Subcutaneous adipose tissue (tissue), 4 donors: ENCODE results near the gene PRSS56. TPM values are rescaled to one million over a fixed set of nuclear protein-coding genes. Genes with fewer than 3 reads are reported as not detected.

Source experiments
- total RNA-seq, 4 donors: library from RNA; depleted of rRNA; stranded (reverse); fragments of >200 nt; gene quantifications; one replicate each; pipeline ENCODE4 v1.1.0, GENCODE V29; 2016
- TF ChIP-seq, protein P1 (sequence below): fragments of 450-650 bp; IDR thresholded peaks from one replicate; pipeline ENCODE4 v1.5.1; 2016; ENCODE audit warnings: low read depth, mild to moderate bottlenecking, control low read depth, antibody characterized with exemption, moderate library complexity

PRSS56 gene
- total RNA-seq, 4 donors from 2014 or later: not detected

DNA sequence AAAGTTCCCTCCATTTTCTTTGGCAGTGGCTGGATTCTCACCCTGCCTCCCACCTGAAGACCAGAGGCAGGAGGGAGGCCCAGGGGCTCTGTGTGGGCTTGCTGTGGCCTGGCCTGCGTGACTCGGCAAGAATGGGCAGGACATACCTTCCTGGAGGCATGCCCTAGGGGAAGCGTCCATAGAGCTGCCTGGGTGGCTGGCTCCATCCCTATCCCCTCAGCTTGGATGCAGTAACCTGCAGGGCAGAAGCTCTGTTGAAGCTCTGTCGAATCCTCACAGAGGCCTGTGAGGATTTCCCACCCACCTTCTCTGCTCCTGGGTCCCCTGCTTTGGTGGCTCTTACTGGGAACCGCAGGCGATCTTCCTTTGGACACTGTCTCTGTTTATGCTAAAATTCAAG, 1.3 kb upstream of the PRSS56 start:
- TF ChIP-seq, protein P1, sequence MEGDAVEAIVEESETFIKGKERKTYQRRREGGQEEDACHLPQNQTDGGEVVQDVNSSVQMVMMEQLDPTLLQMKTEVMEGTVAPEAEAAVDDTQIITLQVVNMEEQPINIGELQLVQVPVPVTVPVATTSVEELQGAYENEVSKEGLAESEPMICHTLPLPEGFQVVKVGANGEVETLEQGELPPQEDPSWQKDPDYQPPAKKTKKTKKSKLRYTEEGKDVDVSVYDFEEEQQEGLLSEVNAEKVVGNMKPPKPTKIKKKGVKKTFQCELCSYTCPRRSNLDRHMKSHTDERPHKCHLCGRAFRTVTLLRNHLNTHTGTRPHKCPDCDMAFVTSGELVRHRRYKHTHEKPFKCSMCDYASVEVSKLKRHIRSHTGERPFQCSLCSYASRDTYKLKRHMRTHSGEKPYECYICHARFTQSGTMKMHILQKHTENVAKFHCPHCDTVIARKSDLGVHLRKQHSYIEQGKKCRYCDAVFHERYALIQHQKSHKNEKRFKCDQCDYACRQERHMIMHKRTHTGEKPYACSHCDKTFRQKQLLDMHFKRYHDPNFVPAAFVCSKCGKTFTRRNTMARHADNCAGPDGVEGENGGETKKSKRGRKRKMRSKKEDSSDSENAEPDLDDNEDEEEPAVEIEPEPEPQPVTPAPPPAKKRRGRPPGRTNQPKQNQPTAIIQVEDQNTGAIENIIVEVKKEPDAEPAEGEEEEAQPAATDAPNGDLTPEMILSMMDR: no peak

DNA sequence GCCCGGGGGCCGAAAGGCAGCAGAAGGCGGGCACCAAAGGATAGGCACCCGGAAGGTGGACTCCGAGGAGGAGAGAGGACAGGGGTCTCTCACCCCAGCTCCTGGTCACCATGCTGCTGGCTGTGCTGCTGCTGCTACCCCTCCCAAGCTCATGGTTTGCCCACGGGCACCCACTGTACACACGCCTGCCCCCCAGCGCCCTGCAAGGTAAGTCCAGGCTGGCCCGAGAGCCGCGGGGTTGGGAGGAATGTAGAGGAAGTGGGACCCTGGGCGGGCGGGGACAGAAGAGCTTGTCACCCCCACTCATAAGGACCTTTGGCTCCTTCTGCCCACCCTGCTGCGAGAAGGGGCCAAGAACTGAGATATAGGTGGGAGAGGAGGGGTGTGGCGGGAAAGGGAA, 301 bp downstream of the PRSS56 start:
- TF ChIP-seq, protein P1: no peak

DNA sequence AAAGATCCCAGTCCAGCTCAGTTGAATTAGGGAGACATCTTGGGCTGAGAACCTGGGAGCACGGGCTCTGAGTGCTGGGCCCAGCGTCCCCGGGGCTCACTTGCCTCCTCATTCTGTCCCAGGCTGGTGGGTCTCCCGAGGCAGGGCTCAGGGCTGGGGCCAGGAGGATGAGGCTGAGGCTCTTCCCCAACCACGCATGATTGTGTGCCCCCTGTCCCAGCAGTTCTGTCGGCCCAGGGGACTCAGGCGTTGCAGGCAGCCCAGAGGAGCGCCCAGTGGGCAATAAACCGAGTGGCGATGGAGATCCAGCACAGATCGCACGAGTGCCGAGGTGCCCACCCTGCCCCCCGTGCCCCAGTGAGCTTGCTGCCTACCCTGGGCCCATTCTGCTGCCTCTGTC, 910 bp downstream of the PRSS56 start:
- TF ChIP-seq, protein P1: no peak

DNA sequence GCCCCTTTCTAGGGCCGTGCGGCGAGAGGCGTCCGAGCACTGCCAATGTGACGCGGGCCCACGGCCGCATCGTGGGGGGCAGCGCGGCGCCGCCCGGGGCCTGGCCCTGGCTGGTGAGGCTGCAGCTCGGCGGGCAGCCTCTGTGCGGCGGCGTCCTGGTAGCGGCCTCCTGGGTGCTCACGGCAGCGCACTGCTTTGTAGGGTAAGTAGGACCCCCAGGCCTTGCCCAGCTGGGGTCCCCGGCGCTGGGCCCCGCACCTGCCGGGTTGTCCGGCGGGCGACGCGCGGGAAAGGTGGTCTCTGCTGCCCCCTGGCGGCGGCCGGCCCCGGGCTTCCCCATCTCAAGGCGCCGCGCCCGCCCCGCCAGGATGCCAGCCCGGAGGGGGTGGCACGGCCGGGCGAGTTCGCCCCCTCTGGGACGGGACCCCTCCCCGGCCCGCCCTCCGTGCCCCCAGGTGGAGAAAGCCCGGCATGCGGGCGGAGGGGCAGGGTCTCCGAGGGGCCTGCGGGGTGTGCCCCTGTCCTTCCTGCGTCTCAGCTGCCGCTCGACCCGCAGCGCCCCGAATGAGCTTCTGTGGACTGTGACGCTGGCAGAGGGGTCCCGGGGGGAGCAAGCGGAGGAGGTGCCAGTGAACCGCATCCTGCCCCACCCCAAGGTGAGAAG, 1.9 kb downstream of the PRSS56 start:
- TF ChIP-seq, protein P1: no peak

DNA sequence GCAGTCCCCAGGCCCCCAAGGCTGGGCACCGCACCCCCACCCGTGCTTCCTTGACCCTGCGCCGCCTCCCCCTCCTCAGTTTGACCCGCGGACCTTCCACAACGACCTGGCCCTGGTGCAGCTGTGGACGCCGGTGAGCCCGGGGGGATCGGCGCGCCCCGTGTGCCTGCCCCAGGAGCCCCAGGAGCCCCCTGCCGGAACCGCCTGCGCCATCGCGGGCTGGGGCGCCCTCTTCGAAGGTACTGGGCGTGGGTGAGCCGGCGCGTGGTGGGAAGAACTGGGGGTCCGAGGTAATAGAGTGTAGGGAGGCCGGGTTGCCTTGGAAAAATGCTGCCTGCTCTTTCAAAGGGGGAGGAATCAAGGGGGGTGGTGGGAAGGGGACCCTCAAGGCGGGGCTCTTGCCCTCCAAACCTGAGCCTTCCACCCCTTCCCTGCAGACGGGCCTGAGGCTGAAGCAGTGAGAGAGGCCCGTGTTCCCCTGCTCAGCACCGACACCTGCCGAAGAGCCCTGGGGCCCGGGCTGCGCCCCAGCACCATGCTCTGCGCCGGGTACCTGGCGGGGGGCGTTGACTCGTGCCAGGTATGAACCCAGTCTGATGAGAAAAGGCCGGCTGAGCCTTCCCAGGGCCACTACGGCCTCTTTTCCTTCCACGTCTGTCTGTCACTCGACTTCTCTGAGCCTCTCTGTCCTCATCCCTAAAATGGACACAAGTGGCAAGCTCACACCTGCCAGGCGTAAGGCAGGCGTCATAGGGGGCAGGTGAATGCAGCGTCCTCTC, 2.6 kb downstream of the PRSS56 start:
- TF ChIP-seq, protein P1: no peak

DNA sequence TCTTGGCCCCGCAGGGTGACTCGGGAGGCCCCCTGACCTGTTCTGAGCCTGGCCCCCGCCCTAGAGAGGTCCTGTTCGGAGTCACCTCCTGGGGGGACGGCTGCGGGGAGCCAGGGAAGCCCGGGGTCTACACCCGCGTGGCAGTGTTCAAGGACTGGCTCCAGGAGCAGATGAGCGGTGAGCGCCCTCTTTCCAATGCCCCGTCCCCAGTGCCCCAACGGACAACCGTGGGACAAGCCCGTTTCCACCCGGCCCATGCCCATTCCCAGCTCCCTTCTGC, 3.2 kb downstream of the PRSS56 start:
- TF ChIP-seq, protein P1: no peak

DNA sequence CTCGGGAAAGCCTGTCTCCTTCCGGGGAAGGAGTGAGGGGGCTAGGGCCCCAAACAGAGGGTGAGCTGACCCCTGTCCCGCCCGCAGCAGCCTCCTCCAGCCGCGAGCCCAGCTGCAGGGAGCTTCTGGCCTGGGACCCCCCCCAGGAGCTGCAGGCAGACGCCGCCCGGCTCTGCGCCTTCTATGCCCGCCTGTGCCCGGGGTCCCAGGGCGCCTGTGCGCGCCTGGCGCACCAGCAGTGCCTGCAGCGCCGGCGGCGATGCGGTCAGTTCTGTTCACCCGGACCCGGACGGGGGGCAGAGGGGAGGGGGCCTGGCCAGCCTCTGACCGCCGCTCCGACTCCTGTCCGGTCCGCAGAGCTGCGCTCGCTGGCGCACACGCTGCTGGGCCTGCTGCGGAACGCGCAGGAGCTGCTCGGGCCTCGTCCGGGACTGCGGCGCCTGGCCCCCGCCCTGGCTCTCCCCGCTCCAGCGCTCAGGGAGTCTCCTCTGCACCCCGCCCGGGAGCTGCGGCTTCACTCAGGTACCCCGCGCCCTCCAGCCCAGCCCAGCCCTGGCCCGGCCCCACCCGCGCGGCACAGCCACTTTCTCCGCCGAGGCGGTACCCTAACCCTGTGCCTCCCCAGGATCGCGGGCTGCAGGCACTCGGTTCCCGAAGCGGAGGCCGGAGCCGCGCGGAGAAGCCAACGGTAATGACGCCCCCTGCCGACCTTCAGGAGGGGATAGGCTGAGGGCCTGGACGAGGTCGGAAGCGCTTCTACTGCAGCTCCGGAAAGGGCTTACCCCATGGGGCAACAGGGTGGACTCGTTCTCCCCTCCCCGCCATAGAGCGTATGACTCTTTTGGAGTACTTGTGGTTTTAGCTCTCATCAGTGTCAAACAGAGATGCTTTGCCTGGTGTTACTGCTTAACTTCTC, 3.8 kb downstream of the PRSS56 start:
- TF ChIP-seq, protein P1: no peak
